Erythroblast (primary cell): ENCODE data around the gene ARHGAP40.

ENCODE experiments used
- GATA1 ChIP-seq: IDR thresholded peaks from 2 replicates; pipeline ENCODE4 v1.6.1; 2011; ENCODE audit warnings: low read depth, mild to moderate bottlenecking, control low read depth, low read length, moderate library complexity
- POLR2A ChIP-seq: IDR thresholded peaks from 2 replicates; pipeline ENCODE4 v1.6.1; 2011; ENCODE audit warnings: mild to moderate bottlenecking, low read length

GRCh38 chr20:38669688-38670087, 68.1 kb downstream of the ARHGAP40 start:
- TF ChIP-seq POLR2A (no peak), GATA1 (no peak)
